Measurements from ENCODE around the gene RPS18. TPM values are rescaled to one million over a fixed set of nuclear protein-coding genes. Genes with fewer than 3 reads are reported as not detected.
A peak's percentile ranks its signal among the peaks of the same experiment; 100 is the strongest.
"Not testable (repeated sequence)": the region's sequence is repeated elsewhere in the genome, so short reads cannot be mapped to it uniquely, and the experiment has no call there.

Gene RPS18
- total RNA-seq, 1 donor from 2014 or later: 1,687 TPM

DNA sequence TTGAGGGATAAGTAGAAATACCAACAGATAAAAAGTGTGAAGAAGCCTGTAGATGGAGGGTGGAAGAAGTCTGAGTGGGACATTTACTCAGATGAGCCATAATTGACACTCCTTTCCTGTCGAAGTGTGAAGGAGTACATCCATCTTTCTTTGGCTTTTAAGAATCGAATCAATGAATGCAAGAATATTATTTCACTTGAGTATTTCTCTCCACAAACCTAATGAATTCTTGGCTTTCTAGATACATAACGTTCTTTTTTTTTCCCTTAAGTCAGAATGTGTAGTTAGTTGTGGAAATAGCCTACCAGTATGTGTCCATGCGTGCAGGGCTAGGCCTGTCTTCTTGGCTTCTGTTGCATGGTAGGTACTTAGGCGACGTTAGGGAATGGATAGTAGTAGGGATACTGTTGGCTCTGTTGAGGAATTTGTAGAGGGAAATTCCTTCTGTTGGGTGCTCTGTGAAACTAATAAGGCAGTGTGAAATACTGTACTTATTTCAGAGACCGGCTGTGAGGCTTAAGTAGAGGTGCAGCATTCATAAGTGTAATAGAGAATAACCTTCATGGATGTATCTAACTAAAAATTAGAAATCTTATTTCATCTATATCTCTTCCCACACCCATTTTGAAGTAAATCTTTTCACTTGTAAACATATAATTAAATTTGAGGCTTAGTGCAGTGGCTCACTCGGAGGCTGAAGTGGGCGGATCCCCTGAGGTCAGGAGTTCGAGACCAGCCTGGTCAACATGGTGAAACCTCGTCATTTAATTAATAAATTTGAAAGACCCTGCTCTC, 1.5 kb downstream of the RPS18 start:
- DNase-seq: no peak
- no peak for ATAC-seq
- H3K27me3 ChIP-seq: no peaks in the 10 kb centered on the region
- H3K4me3 ChIP-seq: peak overlapping the region; percentile 75
- H3K9me3 ChIP-seq: no peaks in the 10 kb centered on the region
- intact Hi-C loops (cut with DNase I): no loop called here
- TF ChIP-seq CTCF (IDR thresholded peaks at IDR 0.05): no peak
- H3K4me1 ChIP-seq: peaks cover 62% of the 10 kb centered on the region
- H3K27ac ChIP-seq: peak overlapping the region; percentile 93
- H3K36me3 ChIP-seq: peaks cover 47% of the 10 kb centered on the region

DNA sequence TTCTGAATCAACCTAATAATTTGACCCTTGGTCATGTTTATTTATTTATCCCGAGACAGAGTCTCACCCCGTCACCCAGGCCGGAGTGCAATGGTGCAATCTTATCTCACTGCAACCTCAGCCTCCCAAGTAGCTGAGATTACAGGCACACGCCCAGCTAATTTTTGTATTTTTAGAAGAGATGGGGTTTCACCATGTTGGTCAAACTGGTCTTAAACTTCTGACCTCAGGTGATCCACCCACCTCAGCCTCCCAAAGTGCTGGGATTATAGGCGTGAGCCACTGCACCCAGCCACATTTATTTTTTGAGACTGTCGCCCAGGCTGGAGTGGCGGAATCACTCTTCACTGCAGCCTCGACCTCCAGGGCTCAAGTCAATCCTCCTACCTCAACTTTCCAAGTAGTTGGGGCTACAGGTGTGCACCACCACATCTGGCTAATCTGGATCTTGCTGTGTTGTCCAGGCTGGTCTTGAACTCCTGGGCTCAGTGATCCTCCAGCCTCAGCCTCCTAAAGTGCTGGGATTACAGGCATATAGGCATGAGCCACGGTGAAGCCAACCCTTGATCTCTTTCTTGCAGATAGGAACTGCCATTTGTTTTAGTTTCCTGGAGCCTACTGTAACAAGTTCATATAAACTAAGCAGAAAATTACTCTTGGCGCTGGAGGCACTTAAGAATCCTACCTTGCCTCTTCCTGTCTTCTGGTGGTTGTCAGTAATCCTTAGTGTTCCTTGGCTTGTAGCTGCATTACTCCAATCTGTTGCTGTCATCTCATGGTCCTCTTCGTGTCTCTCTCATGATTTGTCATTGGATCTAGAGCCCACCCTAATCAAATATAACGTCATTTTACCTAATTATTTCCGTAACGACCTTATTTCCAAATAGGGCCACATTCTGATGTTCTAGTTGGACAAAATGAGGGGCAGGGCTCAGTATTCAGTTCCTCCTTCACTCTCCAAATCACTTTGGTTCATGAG, 2.3 kb downstream of the RPS18 start:
- no peaks in the 10 kb centered on the region for H3K9me3 ChIP-seq
- intact Hi-C loops (cut with DNase I): no loop called here
- peaks cover 41% of the 10 kb centered on the region for H3K36me3 ChIP-seq
- H3K4me1 ChIP-seq: peaks cover 62% of the 10 kb centered on the region
- no peak overlapping the region for H3K4me3 ChIP-seq
- H3K27ac ChIP-seq: no peak overlapping the region
- no peak for TF ChIP-seq CTCF (IDR thresholded peaks at IDR 0.05)
- no peak for DNase-seq
- H3K27me3 ChIP-seq: no peaks in the 10 kb centered on the region
- no peak for ATAC-seq

DNA sequence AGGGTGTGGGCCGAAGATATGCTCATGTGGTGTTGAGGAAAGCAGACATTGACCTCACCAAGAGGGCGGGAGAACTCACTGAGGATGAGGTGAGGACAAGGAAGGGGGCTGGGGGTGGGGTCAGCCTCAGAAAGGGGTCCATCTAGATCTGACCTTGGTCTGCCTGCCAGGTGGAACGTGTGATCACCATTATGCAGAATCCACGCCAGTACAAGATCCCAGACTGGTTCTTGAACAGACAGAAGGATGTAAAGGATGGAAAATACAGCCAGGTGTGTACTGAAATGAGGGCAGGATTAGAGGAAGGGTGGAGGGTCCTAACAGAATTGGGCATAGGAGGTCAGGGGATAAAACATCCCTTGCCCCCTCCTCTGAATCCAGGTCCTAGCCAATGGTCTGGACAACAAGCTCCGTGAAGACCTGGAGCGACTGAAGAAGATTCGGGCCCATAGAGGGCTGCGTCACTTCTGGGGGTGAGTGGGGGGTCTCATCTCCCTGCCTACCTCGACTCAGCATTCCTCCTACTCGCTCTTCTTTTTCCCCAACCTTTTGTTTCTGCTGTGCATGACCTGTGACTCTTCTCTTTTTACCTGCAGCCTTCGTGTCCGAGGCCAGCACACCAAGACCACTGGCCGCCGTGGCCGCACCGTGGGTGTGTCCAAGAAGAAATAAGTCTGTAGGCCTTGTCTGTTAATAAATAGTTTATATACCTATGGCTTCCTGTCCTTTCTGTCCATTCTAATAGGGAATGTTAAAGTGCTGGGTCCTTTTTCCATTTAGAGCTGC, 4.1 kb downstream of the RPS18 start:
- DNase-seq; H3K9me3 ChIP-seq; ATAC-seq; H3K27me3 ChIP-seq; intact Hi-C loops (cut with DNase I): not testable (repeated sequence)
- Histone ChIP-seq H3K4me3 (peak overlapping the region; percentile 80), H3K4me1 (peaks cover 53% of the 10 kb centered on the region), H3K27ac (peak overlapping the region; percentile 93), H3K36me3 (peaks cover 51% of the 10 kb centered on the region)

DNA sequence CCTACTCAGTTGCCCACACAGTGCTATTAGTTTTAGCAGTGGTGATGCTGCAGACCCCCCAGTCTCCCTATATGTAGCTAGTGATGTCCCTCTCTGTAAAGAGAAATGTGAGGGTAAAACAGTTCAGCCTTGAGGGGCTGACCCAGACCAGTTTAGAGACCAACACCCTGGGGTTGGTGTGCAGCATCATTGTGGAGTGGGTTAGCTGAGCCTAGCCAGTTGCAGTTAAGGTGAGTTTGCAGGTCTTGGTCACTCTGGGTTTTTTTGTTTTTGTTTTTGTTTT, 4.6 kb downstream of the RPS18 start:
- H3K27ac ChIP-seq: peak overlapping the region; percentile 93
- H3K27me3 ChIP-seq: no peaks in the 10 kb centered on the region
- ATAC-seq: no peak
- H3K9me3 ChIP-seq: no peaks in the 10 kb centered on the region
- TF ChIP-seq CTCF (IDR thresholded peaks at IDR 0.05): no peak
- intact Hi-C loops (cut with DNase I): no loop called here
- peaks cover 52% of the 10 kb centered on the region for H3K4me1 ChIP-seq
- H3K36me3 ChIP-seq: peaks cover 51% of the 10 kb centered on the region
- DNase-seq: no peak
- peak overlapping the region; percentile 80 for H3K4me3 ChIP-seq

DNA sequence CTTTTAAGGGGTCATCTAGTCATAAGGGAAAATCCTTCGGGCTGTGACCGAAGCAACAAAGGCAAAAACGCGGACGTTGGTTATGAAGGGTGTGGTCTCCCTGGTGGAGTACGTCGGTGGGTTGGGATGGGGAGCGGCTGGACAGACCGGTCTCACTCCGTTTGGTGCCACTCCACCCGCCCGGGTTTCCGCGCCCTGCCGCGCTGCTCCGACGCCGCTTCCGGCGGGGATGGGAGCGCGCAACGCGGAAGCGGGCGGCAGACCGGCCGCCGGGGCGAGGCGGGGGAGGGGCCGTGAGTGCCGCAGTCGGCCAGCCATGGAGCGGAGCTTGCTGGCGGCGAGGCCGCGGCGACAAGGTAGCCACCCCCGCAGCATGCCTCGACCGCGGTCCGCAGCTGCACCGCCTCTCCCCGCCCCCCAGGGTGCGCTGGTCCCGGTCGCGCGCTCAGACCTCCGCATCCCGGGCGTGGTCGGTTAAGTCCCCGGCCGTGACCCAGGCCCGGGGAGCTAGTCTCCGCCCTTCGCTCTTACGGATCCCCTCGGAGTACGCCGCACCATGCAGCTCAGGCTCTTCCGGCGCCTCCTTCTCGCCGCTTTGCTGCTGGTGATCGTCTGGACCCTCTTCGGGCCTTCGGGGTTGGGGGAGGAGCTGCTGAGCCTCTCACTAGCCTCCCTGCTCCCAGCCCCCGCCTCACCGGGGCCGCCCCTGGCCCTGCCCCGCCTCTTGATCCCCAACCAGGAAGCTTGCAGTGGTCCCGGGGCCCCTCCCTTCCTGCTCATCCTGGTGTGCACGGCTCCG, 5.2 kb downstream of the RPS18 start, which contains the start of gene B3GALT4:
B3GALT4 (plus strand) TSS at position 260 of the 799 bp plus-strand sequence; CDS start at position 557, 297 bp downstream.
- H3K4me1 ChIP-seq: peaks cover 52% of the 10 kb centered on the region
- peak; percentile 90 for DNase-seq
- no peaks in the 10 kb centered on the region for H3K27me3 ChIP-seq
- H3K36me3 ChIP-seq: peaks cover 51% of the 10 kb centered on the region
- peak within 1 kb of the TSS; percentile 93 for H3K27ac ChIP-seq
- ATAC-seq: peak; percentile 85
- no peaks in the 10 kb centered on the region for H3K9me3 ChIP-seq
- intact Hi-C loops (cut with DNase I): no loop called here
- peak within 1 kb of the TSS; percentile 80 for H3K4me3 ChIP-seq
- peak; percentile 53 for TF ChIP-seq CTCF (IDR thresholded peaks at IDR 0.05)

Data from upper lobe of right lung (tissue), 1 donor.